DOHH2 (cell line): ENCODE data around the gene KIF16B.

Source experiments
- H3F3A ChIP-seq: fragments of 200-600 bp; sonication (generic), shearing (Covaris generic); 2 replicates; pipeline ENCODE4 v1.6.0; 2016; ENCODE audit warnings: antibody characterized with exemption, mild to moderate bottlenecking; ENCODE audit not compliant: control insufficient read depth, insufficient read depth
- H3K27ac ChIP-seq: fragments of 200-600 bp; sonication (generic); 2 replicates; pipeline ENCODE4 v1.5.1; 2014; ENCODE audit warnings: low read depth, mild to moderate bottlenecking, low read length, moderate library complexity
- H3K27me3 ChIP-seq: fragments of 200-600 bp; sonication (generic); 2 replicates; pipeline ENCODE4 v1.6.1; 2014; ENCODE audit warnings: mild to moderate bottlenecking, low read length, mixed read lengths; ENCODE audit not compliant: control insufficient read depth
- H3K36me3 ChIP-seq: fragments of 200-600 bp; sonication (generic); 2 replicates; pipeline ENCODE4 v1.6.1; 2014; ENCODE audit warnings: mild to moderate bottlenecking, low read length, moderate library complexity, mixed read lengths; ENCODE audit not compliant: control insufficient read depth
- H3K4me1 ChIP-seq: fragments of 200-600 bp; sonication (generic); 2 replicates; pipeline ENCODE4 v1.6.1; 2014; ENCODE audit warnings: mild to moderate bottlenecking, low read length, mixed read lengths; ENCODE audit not compliant: control insufficient read depth
- H3K4me2 ChIP-seq: fragments of 200-600 bp; sonication (generic); 2 replicates; pipeline ENCODE4 v1.6.0; 2014; ENCODE audit warnings: mild to moderate bottlenecking, low read length, moderate library complexity
- H3K4me3 ChIP-seq: fragments of 200-600 bp; sonication (generic); 2 replicates; pipeline ENCODE4 v1.5.1; 2014; ENCODE audit warnings: mild to moderate bottlenecking, low read length, mixed read lengths
- H3K79me2 ChIP-seq: fragments of 200-600 bp; sonication (generic); 2 replicates; pipeline ENCODE4 v1.6.1; 2014; ENCODE audit warnings: mild to moderate bottlenecking, low read length, mixed read lengths; ENCODE audit not compliant: control insufficient read depth
- H3K9me2 ChIP-seq: fragments of 200-600 bp; sonication (generic); replicated peaks from 2 replicates; pipeline ENCODE4 v1.6.1; 2014; ENCODE audit warnings: mild to moderate bottlenecking, low read length, mixed read lengths; ENCODE audit not compliant: control insufficient read depth
- H3K9me3 ChIP-seq: fragments of 200-600 bp; sonication (generic); 2 replicates; pipeline ENCODE4 v1.6.1; 2014; ENCODE audit warnings: antibody characterized with exemption, low read length, mixed read lengths; ENCODE audit not compliant: control insufficient read depth, insufficient read depth
- H4K20me1 ChIP-seq: fragments of 200-600 bp; sonication (generic); 2 replicates; pipeline ENCODE4 v1.6.0; 2014; ENCODE audit warnings: low read depth, mild to moderate bottlenecking, antibody characterized with exemption, low read length, moderate library complexity; ENCODE audit not compliant: control insufficient read depth, insufficient read depth
- EZH2phosphoT487 ChIP-seq: fragments of 200-600 bp; sonication (generic); IDR thresholded peaks from 2 replicates; pipeline ENCODE4 v1.6.1; 2017; ENCODE audit warnings: borderline replicate concordance, mild to moderate bottlenecking, antibody characterized with exemption, low read length, moderate library complexity, mixed read lengths
- TF ChIP-seq, protein P1 (sequence below): fragments of 200-600 bp; sonication (generic); IDR thresholded peaks from one replicate; pipeline ENCODE4 v1.5.1; 2014; ENCODE audit warnings: antibody characterized with exemption, mild to moderate bottlenecking, low read depth, low read length; ENCODE audit not compliant: poor library complexity, severe bottlenecking

KIF16B gene

GRCh38 chr20:16367948-16368560, 205.2 kb downstream of the KIF16B start:
- Histone ChIP-seq H3K9me2 (no peaks in the 10 kb centered on the region), H3K9me3 (no peaks in the 10 kb centered on the region), H3K4me3 (no peak overlapping the region), H4K20me1 (no peaks in the 10 kb centered on the region), H3F3A (no peaks in the 10 kb centered on the region), H3K36me3 (no peaks in the 10 kb centered on the region), H3K27me3 (no peaks in the 10 kb centered on the region), H3K27ac (no peak overlapping the region), H3K4me1 (no peaks in the 10 kb centered on the region), H3K4me2 (no peak overlapping the region), H3K79me2 (no peaks in the 10 kb centered on the region)
- TF ChIP-seq, protein P1, sequence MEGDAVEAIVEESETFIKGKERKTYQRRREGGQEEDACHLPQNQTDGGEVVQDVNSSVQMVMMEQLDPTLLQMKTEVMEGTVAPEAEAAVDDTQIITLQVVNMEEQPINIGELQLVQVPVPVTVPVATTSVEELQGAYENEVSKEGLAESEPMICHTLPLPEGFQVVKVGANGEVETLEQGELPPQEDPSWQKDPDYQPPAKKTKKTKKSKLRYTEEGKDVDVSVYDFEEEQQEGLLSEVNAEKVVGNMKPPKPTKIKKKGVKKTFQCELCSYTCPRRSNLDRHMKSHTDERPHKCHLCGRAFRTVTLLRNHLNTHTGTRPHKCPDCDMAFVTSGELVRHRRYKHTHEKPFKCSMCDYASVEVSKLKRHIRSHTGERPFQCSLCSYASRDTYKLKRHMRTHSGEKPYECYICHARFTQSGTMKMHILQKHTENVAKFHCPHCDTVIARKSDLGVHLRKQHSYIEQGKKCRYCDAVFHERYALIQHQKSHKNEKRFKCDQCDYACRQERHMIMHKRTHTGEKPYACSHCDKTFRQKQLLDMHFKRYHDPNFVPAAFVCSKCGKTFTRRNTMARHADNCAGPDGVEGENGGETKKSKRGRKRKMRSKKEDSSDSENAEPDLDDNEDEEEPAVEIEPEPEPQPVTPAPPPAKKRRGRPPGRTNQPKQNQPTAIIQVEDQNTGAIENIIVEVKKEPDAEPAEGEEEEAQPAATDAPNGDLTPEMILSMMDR, result no peak
- TF ChIP-seq EZH2phosphoT487, result no peak

DNA sequence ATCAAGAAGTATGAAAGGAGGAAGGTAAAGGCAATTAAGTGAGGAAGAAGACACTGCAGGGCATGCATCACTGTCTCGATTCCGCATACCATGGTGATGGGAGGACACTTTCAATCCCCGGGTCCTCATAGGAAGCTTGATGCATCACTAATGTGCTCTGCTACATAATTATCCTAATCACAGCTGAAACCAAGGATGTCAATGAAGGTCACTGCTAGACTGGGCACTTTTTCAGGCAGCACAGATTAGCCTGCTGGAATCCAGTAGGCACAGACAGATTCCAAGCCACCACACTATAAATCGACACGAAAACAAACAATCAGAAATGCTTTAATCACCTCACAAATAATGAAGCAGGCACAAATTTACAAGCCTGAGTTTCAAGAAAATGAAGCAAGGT, 206.7 kb downstream of the KIF16B start:
- Histone ChIP-seq H3K4me3 (no peak overlapping the region), H3K9me2 (no peaks in the 10 kb centered on the region), H3K27ac (no peak overlapping the region), H3K79me2 (no peaks in the 10 kb centered on the region), H4K20me1 (no peaks in the 10 kb centered on the region), H3K4me1 (no peaks in the 10 kb centered on the region), H3K9me3 (no peaks in the 10 kb centered on the region), H3K4me2 (no peak overlapping the region), H3K36me3 (no peaks in the 10 kb centered on the region), H3F3A (no peaks in the 10 kb centered on the region), H3K27me3 (no peaks in the 10 kb centered on the region)
- TF ChIP-seq, protein P1, result no peak
- TF ChIP-seq EZH2phosphoT487, result no peak

DNA sequence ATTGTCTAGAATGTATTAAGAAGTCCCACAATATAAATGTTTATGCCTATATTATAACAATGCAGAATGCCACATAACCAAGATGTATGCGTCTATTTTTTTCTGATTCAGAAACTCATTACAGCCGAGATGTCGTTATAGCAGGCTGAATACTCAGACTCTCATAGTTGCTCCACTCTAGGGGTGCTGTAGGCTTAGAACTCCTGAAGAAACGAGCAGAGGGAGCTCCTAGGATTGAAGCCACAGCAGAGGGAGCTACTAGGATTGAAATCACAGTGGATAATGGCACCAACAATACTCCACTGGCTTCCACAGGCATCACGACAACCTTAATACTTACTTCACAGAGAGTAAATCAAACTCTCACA, 208.9 kb downstream of the KIF16B start:
- Histone ChIP-seq H3K79me2 (no peaks in the 10 kb centered on the region), H3K36me3 (no peaks in the 10 kb centered on the region), H3K4me3 (no peak overlapping the region), H3K4me2 (no peak overlapping the region), H3F3A (no peaks in the 10 kb centered on the region), H3K4me1 (no peaks in the 10 kb centered on the region), H3K9me3 (no peaks in the 10 kb centered on the region), H3K27ac (no peak overlapping the region), H3K9me2 (no peaks in the 10 kb centered on the region), H3K27me3 (no peaks in the 10 kb centered on the region), H4K20me1 (no peaks in the 10 kb centered on the region)
- TF ChIP-seq, protein P1, result no peak
- TF ChIP-seq EZH2phosphoT487, result no peak
